Measurements from ENCODE around the gene SCN9A. TPM values are rescaled to one million over a fixed set of nuclear protein-coding genes. Genes with fewer than 3 reads are reported as not detected.

SCN9A gene
- total and polyA plus RNA-seq, 9 of the 15 experiments (the other 6 are each of a cell fraction or from before 2014, with no cell fraction given): 1.4 to 22.8 (median 7.1) TPM

GRCh38 chr2:166357068-166357949 is 18.4 kb downstream of the SCN9A start (continued):
- TF ChIP-seq THRB (CRISPR knock-in tag; conservative IDR thresholded peaks at IDR 0.05): 0 out of 2 replicates have a peak, but pooled peaks have one; percentile 16
- peak; percentile 95 for TF ChIP-seq MAFF (IDR thresholded peaks at IDR 0.05; ENCODE audit: low read length)
- TF ChIP-seq XRCC3 (IDR thresholded peaks at IDR 0.05): no peak
- TF ChIP-seq PKNOX1 (IDR thresholded peaks at IDR 0.05): peak; percentile 92
- TF ChIP-seq ZNF668 (CRISPR knock-in tag; IDR thresholded peaks at IDR 0.05): peak; percentile 13; the same call in 1 of the 2 replicates
- peak; percentile 80; the same call in 1 of the 2 replicates for TF ChIP-seq ZNF174 (CRISPR knock-in tag; IDR thresholded peaks at IDR 0.05)
- no peak for TF ChIP-seq PBX2 (CRISPR knock-in tag; IDR thresholded peaks at IDR 0.05; ENCODE audit: low read depth)
- TF ChIP-seq PBX2 (tag; conservative IDR thresholded peaks at IDR 0.05; ENCODE audit: low read depth): peak; percentile 33; the same call in 1 of the 2 replicates
- TF ChIP-seq CREB3 (tag; conservative IDR thresholded peaks at IDR 0.05; ENCODE audit: low read depth): 0 out of 2 replicates have a peak, but pooled peaks have one; percentile 22
- no peak for TF ChIP-seq ATF1 (CRISPR knock-in tag; IDR thresholded peaks at IDR 0.05)
- peak; percentile 73 for TF ChIP-seq ATF1 (tag; IDR thresholded peaks at IDR 0.05)
- TF ChIP-seq RBM25 (IDR thresholded peaks at IDR 0.05; ENCODE audit: low read depth, low read length, severe bottlenecking): no peak
- peak; percentile 59; the same call in 1 of the 2 replicates for TF ChIP-seq ATF4 (CRISPR knock-in tag; IDR thresholded peaks at IDR 0.05)
- 0 out of 2 replicates have a peak, but pooled peaks have one; percentile 2 for TF ChIP-seq ZNF644 (tag; IDR thresholded peaks at IDR 0.05; ENCODE audit: low read depth)
- TF ChIP-seq ZBTB9 (CRISPR knock-in tag; IDR thresholded peaks at IDR 0.05): peak; percentile 15
- peak; percentile 24; the same call in 1 of the 2 replicates for TF ChIP-seq PML (IDR thresholded peaks at IDR 0.05; ENCODE audit: low read length)
- peak; percentile 85 for TF ChIP-seq FOXJ2 (tag; IDR thresholded peaks at IDR 0.05)
- TF ChIP-seq TFAM (CRISPR knock-in tag; conservative IDR thresholded peaks at IDR 0.05): no peak
- peak; percentile 37 for TF ChIP-seq TAF9B (IDR thresholded peaks at IDR 0.05; ENCODE audit: partially characterized antibody)
